ENCODE results near the gene DGKB.

Gene DGKB

GRCh38 chr7:14432924-14433323 is 469.6 kb downstream of the DGKB start:
- DNase-seq, result no peak

GRCh38 chr7:14430926-14431325 is 471.6 kb downstream of the DGKB start:
- DNase-seq, result no peak

GRCh38 chr7:14425559-14425958 is 477.0 kb downstream of the DGKB start:
- DNase-seq, result no peak

GRCh38 chr7:14424675-14425074 is 477.9 kb downstream of the DGKB start:
- no peak for DNase-seq

GRCh38 chr7:14420768-14421167 is 481.8 kb downstream of the DGKB start:
- DNase-seq, result no peak

- no peak for DNase-seq
These were observed 483.0 kb downstream of the DGKB start for GRCh38 chr7:14419531-14419930.

- DNase-seq, result no peak
These were observed 483.9 kb downstream of the DGKB start for GRCh38 chr7:14418633-14419032.

GRCh38 chr7:14414274-14414986 is 488.1 kb downstream of the DGKB start:
- DNase-seq, result no peak

GRCh38 chr7:14407246-14408015 is 495.1 kb downstream of the DGKB start:
- no peak for DNase-seq

GRCh38 chr7:14403587-14403986 is 499.0 kb downstream of the DGKB start:
- no peak for DNase-seq

GRCh38 chr7:14400271-14400670 is 502.3 kb downstream of the DGKB start:
- DNase-seq, result no peak

- DNase-seq, result no peak
These were observed 504.0 kb downstream of the DGKB start for GRCh38 chr7:14398526-14398925.

- DNase-seq, result no peak
These were observed 506.7 kb downstream of the DGKB start for GRCh38 chr7:14395860-14396259.

GRCh38 chr7:14394786-14395185 is 507.8 kb downstream of the DGKB start:
- no peak for DNase-seq

- DNase-seq, result peak; percentile 87
These were observed 513.0 kb downstream of the DGKB start for GRCh38 chr7:14389595-14389994.

- peak; percentile 87 for DNase-seq
These were observed 513.4 kb downstream of the DGKB start for GRCh38 chr7:14389181-14389591.

GRCh38 chr7:14385074-14385473 is 517.5 kb downstream of the DGKB start:
- no peak for DNase-seq

GRCh38 chr7:14381936-14382335 is 520.6 kb downstream of the DGKB start:
- no peak for DNase-seq

- no peak for DNase-seq
These were observed 521.2 kb downstream of the DGKB start for GRCh38 chr7:14381306-14381705.

- no peak for DNase-seq
These were observed 521.7 kb downstream of the DGKB start for GRCh38 chr7:14380881-14381280.

- no peak for DNase-seq
These were observed 524.8 kb downstream of the DGKB start for GRCh38 chr7:14377646-14378266.

GRCh38 chr7:14376711-14377110 is 525.8 kb downstream of the DGKB start:
- DNase-seq, result no peak

GRCh38 chr7:14375998-14376397 is 526.6 kb downstream of the DGKB start:
- no peak for DNase-seq

- no peak for DNase-seq
These were observed 528.2 kb downstream of the DGKB start for GRCh38 chr7:14374336-14374735.

All from DMS153 (cell line).